Activated T-cell treated with anti-CD3 and anti-CD28 coated beads for 48 hours (primary cell): ENCODE data around the gene IL10RA.
A peak's percentile ranks its signal among the peaks of the same experiment; 100 is the strongest.
"Not testable (repeated sequence)": the region's sequence is repeated elsewhere in the genome, so short reads cannot be mapped to it uniquely, and the experiment has no call there.

Source experiments
- DNase-seq: peaks from one replicate; pipeline ENCODE4 v3.0.0-alpha.2; 2020; ENCODE audit warnings: low read depth

IL10RA gene

DNA sequence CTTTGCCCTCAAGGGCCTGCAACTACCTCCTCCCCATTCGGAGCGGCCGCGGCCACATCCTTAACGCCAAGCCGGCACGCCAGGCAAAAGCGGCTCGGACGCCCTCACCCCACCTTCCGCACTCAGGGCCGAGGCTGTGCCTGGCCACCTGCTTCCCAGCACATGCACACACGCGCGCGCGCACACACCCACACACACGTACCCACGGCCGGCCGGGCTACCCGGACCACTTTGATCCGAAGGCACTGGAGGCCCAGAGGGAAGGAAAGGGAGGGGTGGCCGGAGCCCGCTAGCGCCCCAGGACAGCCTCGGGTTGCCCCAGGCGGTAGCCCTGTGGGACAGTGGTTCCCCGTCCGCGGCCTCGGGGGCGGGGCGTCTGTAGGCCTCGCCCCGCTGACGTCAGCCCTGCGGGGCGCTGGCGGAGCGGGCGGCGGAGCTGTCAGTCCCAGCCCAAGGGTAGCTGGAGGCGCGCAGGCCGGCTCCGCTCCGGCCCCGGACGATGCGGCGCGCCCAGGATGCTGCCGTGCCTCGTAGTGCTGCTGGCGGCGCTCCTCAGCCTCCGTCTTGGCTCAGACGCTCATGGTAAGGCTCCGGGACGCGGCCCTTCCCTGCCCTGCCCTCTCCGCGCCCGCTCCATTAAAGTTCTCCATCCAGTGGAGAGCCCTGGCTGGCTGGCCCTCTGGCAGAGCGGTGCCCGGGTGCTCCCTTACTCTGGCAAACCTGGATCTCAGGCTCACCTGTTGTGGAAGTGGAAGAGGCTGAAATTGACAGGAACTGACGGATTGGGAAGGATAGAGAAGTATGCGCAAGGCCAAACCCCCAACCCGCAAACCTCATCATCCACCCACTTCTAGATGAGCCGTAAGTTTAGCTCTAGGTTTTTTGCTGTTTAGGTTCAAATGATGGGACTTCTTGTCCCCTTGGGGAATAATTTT, at the start of gene IL10RA:
Gene IL10RA (plus strand): TSS at position 442 of the 935 bp plus-strand sequence. CDS start 74 bp downstream, at position 516.
- peak; percentile 90 for DNase-seq

- no peak for DNase-seq
Measured at GRCh38 chr11:117936973-117937372, 49.2 kb upstream of the IL10RA start.

GRCh38 chr11:117940736-117941135, 45.5 kb upstream of the IL10RA start:
- no peak for DNase-seq

DNA sequence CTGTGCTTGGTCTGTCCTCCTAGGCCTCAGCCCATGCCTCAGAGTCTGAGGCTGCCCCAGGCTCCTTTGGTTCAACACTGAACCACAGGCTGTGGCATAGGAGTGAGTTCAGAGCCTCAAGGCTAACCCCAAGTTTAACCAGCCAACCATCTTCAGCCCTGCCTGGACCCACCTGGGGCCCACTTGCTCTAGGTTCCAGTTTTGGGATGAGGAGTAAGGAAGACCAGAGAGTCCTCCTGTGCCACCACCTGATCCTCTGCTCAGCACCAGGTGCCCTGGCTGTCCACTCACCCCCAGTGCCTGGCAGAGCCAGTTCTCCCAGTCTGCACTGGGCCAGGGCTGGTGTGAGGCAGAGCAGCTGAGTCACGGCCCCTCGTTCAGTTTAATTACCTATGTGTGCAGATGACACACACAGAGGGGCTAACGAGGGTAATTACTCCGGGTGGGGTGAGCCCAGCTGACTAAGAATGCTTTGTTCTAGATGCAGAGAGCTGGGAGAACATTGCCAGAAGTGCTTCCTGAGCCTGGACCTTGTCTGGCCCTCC, 45.0 kb upstream of the IL10RA start:
- no peak for DNase-seq

DNA sequence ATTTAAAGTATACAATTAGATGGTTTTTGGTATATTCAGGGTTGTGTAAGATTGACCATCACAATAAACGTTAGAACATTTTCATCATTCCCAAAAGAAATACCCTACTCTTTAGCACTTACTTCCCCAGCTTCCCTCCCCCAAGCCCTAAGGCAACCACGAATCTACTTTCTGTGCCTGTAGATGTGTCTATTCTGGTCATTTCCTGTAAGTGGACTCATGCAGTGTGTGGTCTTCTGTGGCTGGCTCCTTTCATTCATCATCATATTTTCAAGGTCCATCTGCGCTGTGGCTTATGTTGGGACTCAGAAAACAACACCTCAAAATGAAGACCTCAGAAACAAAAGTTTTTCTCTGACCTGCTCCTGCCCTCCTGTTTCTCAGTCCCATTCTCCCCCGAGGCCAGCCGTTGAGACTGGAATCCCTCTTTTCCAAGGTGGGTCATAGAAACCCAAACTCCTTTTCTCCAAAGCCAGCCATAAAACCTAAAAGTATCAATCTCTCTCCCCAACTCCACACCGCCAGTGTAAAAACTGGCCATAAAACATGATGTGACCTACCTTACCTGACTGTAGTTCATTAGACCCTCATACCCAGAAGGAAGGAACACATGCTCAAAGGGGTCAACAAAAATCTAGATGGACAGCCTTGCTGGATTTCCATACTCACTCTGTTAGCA, 44.1 kb upstream of the IL10RA start:
- DNase-seq = no peak

DNA sequence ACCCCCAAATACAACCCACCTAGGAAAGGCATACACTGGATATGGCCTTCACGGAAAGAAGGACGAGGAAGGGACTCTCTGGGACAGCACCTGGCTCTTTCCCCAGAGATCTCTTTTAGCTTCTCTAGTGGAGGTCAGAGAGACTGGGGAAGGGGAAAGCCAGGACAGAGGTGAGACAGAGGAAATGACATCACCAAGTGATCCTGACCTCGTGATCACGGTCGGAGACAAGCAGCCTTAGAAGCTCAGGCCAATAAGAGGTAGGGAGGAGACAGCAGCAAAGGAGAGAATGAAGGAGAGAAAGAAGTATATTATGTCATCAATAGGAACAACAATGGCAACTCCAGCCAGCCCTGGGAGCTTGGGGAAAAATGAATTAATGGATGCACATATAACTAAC, 41.6 kb upstream of the IL10RA start:
- no peak for DNase-seq

DNA sequence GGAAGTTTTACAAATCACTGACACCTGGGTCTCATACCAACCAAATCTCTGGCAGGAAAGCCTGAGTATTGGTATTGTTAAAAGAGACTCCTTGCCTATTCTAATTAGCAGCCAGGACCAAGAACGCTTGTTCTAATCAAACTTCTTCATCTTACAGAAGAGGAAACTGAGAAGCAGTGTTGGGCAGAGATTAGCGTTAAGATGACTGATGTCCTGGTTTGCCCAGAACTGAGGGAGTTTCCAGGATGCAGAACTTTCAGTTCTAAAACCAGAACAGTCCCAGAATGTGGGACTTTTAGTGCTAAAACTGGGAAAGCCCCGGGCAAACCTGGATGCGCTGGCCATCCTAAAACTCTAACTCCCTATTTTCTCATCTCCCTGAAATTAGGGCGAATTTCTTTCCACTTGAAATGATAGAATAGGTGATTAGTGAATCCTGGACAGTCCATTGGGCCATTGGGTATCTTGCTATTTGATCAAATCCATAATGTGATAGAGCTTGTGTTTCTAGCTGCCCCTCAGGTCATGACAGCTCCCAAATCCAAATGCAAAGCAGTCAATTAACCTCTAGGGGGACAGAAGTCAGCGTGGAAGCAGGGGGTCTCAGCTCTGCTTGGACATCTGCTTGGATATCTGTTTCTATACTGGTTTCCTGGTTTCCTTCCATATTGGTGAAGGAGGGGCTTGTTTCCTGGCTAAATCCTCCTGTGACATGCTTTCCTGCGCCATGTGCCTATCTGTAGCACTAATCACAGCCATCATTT, 41.0 kb upstream of the IL10RA start:
- DNase-seq = no peak

GRCh38 chr11:117946156-117946841, 39.9 kb upstream of the IL10RA start:
- DNase-seq = no peak

GRCh38 chr11:117946842-117947526, 39.2 kb upstream of the IL10RA start:
- peak; percentile 81 for DNase-seq

DNA sequence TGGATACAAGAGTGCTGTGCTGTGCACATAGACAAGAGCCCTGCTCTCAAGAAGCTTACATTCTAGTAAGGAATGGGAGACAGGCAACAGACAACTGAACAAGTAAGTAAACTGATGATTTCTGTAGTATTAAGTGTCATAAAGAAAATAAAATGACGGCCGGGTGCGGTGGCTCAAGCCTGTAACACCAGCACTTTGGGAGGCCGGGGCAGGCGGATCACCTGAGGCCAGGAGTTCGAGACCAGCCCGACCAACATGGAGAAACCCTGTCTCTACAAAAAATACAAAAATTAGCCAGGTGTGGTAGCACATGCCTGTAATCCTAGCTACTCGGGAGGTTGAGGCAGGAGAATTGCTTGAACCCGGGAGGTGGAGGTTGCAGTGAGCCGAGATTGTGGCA, 38.4 kb upstream of the IL10RA start:
- DNase-seq = not testable (repeated sequence)

DNA sequence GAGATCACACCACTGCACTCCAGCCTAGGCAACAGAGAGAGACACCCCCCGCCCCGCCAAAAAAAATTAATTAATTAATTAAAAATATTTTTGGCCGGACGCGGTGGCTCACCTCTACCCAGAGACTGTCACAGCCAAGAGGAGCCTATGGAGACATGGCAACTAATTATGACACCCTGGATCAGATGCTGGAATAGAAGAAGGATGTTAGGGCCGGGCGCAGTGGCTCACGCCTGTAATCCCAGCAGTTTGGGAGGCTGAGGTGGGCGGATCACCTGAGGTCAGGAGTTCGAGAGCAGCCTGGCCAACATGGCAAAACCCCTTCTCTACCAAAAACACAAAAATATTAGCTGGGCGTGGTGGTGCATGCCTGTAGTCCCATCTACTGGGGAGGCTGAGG, 37.7 kb upstream of the IL10RA start:
- not testable (repeated sequence) for DNase-seq

- DNase-seq = no peak
Measured at GRCh38 chr11:117949062-117949461, 37.1 kb upstream of the IL10RA start.

GRCh38 chr11:117950301-117950700, 35.9 kb upstream of the IL10RA start:
- DNase-seq = no peak

- DNase-seq = no peak
Measured at GRCh38 chr11:117950993-117951961, 34.9 kb upstream of the IL10RA start.

GRCh38 chr11:117953024-117953671, 33.0 kb upstream of the IL10RA start:
- no peak for DNase-seq

DNA sequence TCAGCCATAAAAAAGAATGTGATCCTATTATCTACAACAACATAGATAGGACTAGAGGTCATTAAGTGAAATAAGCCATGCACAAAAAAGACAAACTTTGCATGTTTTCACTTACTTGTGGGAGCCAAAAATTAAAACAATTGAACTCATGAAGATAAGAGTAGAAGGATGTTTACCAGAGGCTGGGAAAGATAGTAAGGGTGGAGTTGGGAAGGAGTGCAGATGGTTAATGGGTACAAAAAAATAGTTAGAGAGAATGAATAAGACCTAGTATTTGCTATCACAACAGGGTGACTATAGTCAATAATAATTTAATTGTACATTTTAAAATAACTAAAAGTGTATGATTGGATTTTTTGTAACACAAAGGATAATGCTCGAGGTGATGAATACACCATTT, 27.2 kb upstream of the IL10RA start:
- DNase-seq = no peak

- DNase-seq = no peak
Measured at GRCh38 chr11:117959438-117960149, 26.6 kb upstream of the IL10RA start.

DNA sequence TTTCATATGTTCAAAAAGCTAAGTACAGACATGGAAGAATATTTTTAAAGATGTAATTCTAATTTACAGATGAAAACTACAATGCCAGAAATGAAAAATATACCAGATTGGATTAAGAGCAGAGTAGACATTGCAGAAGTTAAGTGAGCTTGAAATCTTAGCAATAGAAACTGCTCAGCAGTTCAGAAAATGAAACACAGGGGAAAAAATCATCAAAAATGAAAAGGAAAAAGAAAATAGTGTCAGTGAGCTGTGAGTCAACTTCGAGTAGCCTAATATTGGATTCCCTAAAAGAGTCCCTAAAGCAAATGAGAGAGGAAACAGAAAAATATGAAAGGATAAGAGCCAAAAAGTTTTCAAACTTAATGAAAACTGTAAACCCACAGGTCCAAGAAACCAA, 25.8 kb upstream of the IL10RA start:
- no peak for DNase-seq

GRCh38 chr11:117961896-117962295, 24.3 kb upstream of the IL10RA start:
- no peak for DNase-seq
